Stomach (tissue), 4 donors: Measurements from ENCODE around the gene VSTM2L.

Experiments used
- POLR2A ChIP-seq, 4 donors: fragments of 450-650 bp; IDR thresholded peaks; one replicate each; pipeline ENCODE4 v1.6.1; 2016; ENCODE audit warnings: antibody characterized with exemption in 4 of 4, control low read depth in 2 of 4, mild to moderate bottlenecking in 1 of 4, moderate library complexity in 1 of 4
- TF ChIP-seq, protein P1 (sequence below), 7 experiments: fragments of 450-650 bp in 4 of 7; fragments of 200-600 bp in 3 of 7; sonication (generic) in 3 of 7; IDR thresholded peaks; one replicate each; pipeline ENCODE4 v1.5.1; 2016 to 2019; ENCODE audit warnings: antibody characterized with exemption in 7 of 7, control low read depth in 2 of 7, mild to moderate bottlenecking in 1 of 7

- no peak for TF ChIP-seq POLR2A (IDR thresholded peaks at IDR 0.05)
- TF ChIP-seq, protein P1, sequence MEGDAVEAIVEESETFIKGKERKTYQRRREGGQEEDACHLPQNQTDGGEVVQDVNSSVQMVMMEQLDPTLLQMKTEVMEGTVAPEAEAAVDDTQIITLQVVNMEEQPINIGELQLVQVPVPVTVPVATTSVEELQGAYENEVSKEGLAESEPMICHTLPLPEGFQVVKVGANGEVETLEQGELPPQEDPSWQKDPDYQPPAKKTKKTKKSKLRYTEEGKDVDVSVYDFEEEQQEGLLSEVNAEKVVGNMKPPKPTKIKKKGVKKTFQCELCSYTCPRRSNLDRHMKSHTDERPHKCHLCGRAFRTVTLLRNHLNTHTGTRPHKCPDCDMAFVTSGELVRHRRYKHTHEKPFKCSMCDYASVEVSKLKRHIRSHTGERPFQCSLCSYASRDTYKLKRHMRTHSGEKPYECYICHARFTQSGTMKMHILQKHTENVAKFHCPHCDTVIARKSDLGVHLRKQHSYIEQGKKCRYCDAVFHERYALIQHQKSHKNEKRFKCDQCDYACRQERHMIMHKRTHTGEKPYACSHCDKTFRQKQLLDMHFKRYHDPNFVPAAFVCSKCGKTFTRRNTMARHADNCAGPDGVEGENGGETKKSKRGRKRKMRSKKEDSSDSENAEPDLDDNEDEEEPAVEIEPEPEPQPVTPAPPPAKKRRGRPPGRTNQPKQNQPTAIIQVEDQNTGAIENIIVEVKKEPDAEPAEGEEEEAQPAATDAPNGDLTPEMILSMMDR (IDR thresholded peaks at IDR 0.05): no peak
Observed at GRCh38 chr20:37938954-37939353, 36.0 kb downstream of the VSTM2L start.
